Measurements from ENCODE around the gene CTF1. TPM values are rescaled to one million over a fixed set of nuclear protein-coding genes. Genes with fewer than 3 reads are reported as not detected.

Gene CTF1
- total RNA-seq, 4 donors from 2014 or later = 0.85 to 2.9 (median 2.8) TPM; not detected in 1

GRCh38 chr16:30882429-30883310 lies 13.7 kb upstream of the CTF1 start:
- TF ChIP-seq, protein P1, sequence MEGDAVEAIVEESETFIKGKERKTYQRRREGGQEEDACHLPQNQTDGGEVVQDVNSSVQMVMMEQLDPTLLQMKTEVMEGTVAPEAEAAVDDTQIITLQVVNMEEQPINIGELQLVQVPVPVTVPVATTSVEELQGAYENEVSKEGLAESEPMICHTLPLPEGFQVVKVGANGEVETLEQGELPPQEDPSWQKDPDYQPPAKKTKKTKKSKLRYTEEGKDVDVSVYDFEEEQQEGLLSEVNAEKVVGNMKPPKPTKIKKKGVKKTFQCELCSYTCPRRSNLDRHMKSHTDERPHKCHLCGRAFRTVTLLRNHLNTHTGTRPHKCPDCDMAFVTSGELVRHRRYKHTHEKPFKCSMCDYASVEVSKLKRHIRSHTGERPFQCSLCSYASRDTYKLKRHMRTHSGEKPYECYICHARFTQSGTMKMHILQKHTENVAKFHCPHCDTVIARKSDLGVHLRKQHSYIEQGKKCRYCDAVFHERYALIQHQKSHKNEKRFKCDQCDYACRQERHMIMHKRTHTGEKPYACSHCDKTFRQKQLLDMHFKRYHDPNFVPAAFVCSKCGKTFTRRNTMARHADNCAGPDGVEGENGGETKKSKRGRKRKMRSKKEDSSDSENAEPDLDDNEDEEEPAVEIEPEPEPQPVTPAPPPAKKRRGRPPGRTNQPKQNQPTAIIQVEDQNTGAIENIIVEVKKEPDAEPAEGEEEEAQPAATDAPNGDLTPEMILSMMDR (IDR thresholded peaks at IDR 0.05; ENCODE audit: low read depth) = no peak

GRCh38 chr16:30884760-30885159 lies 11.7 kb upstream of the CTF1 start:
- TF ChIP-seq, protein P1 (IDR thresholded peaks at IDR 0.05; ENCODE audit: low read depth) = no peak

DNA sequence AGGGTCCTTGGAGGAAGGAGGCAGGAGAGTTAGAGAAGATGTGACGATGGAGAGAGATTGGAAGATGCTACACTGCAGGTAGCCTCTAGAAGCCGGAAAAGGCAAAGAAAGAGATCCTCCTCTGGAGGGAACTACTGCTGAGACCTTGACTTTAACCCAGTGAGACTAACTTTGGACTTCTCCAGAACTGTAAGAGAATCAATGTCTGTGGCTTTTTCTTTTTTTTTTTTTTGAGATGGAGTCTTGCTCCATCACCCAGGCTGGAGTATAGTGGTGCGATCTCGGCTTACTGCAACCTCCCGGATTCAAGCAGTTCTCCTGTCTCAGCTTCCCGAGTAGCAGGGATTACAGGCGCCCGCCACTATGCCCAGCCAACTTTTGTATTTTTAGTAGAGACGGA lies 11.2 kb upstream of the CTF1 start:
- TF ChIP-seq, protein P1 (IDR thresholded peaks at IDR 0.05; ENCODE audit: low read depth) = no peak

GRCh38 chr16:30886145-30886544 lies 10.3 kb upstream of the CTF1 start:
- TF ChIP-seq, protein P1 (IDR thresholded peaks at IDR 0.05; ENCODE audit: low read depth) = no peak

GRCh38 chr16:30887927-30888326 lies 8.5 kb upstream of the CTF1 start:
- TF ChIP-seq, protein P1 (IDR thresholded peaks at IDR 0.05; ENCODE audit: low read depth) = no peak

- TF ChIP-seq, protein P1 (IDR thresholded peaks at IDR 0.05; ENCODE audit: low read depth) = no peak
Measured at GRCh38 chr16:30888856-30889499, 7.4 kb upstream of the CTF1 start.

- TF ChIP-seq, protein P1 (IDR thresholded peaks at IDR 0.05; ENCODE audit: low read depth) = no peak
Measured at GRCh38 chr16:30889721-30890120, 6.7 kb upstream of the CTF1 start.

Data from subcutaneous adipose tissue (tissue), 4 donors.